Neural crest cell (in vitro differentiated cells): ENCODE measurements around the gene KIF15. TPM values are rescaled to one million over a fixed set of nuclear protein-coding genes. Genes with fewer than 3 reads are reported as not detected.

Source experiments
- DNase-seq: peaks from one replicate; pipeline ENCODE4 v3.0.0; 2021; ENCODE audit warnings: low read depth, mixed read lengths, low spot score
- H3K27ac Mint-ChIP-seq: one replicate; pipeline ENCODE4 v1.8.0; 2021; ENCODE audit warnings: mild to moderate bottlenecking, mixed read lengths; ENCODE audit not compliant: unreplicated experiment
- H3K27me3 Mint-ChIP-seq: 2 replicates; pipeline ENCODE4 v1.8.0; 2021; ENCODE audit warnings: low read depth, mild to moderate bottlenecking, mixed read lengths
- H3K36me3 Mint-ChIP-seq: 2 replicates; pipeline ENCODE4 v1.8.0; 2021; ENCODE audit warnings: low read depth, mild to moderate bottlenecking, mixed read lengths
- H3K4me1 Mint-ChIP-seq: 2 replicates; pipeline ENCODE4 v1.8.0; 2021; ENCODE audit warnings: mixed read lengths
- H3K4me3 Mint-ChIP-seq: one replicate; pipeline ENCODE4 v1.8.0; 2021; ENCODE audit warnings: mild to moderate bottlenecking, mixed read lengths
- H3K9me3 Mint-ChIP-seq: 2 replicates; pipeline ENCODE4 v1.8.0; 2021; ENCODE audit warnings: mixed read lengths
- CTCF ChIP-seq: fragments of 200-600 bp; sonication (generic); conservative IDR thresholded peaks from 2 replicates; pipeline ENCODE4 v1.5.0; 2021; ENCODE audit warnings: antibody characterized with exemption, mild to moderate bottlenecking
- total RNA-seq: library from RNA; stranded (reverse); gene quantifications from 2 replicates; pipeline ENCODE4 v1.2.1, GENCODE V29; 2021

The KIF15 gene
- total RNA-seq, 1 donor from 2014 or later = 51.3 TPM

GRCh38 chr3:44892689-44893088 lies 131.1 kb downstream of the KIF15 start:
- H3K4me1 Mint-ChIP-seq = peaks cover 11% of the 10 kb centered on the region
- no peak for TF ChIP-seq CTCF

DNA sequence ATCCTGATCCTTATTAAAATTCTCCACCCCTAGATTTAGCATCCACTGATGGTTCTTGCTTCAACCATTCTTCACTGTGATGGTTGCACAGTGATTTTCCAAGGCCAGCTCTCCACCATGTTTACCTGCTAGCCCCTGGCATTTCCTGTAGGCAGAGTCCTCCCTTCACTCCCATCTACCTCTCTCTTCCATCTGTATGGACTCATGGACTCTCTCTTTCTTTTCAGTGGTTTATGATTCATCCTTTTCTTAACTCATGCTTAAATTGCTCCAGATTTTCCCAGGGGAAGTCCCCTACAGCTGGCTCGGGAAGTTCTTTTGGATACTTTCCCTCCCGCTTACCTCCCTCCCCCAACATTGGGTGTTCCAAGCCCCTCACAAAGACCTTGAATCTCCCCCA lies 131.5 kb downstream of the KIF15 start:
- no peaks in the 10 kb centered on the region for H3K36me3 Mint-ChIP-seq
- no peaks in the 10 kb centered on the region for H3K9me3 Mint-ChIP-seq
- peaks cover 11% of the 10 kb centered on the region for H3K4me1 Mint-ChIP-seq
- H3K4me3 Mint-ChIP-seq = no peak overlapping the region
- H3K27ac Mint-ChIP-seq = no peak overlapping the region
- DNase-seq = no peak
- peaks cover 2% of the 10 kb centered on the region for H3K27me3 Mint-ChIP-seq
- TF ChIP-seq CTCF = no peak

More at GRCh38 chr3:44892689-44893088, 131.1 kb downstream of the KIF15 start:
- peaks cover 3% of the 10 kb centered on the region for H3K27me3 Mint-ChIP-seq
- no peak overlapping the region for H3K4me3 Mint-ChIP-seq
- no peaks in the 10 kb centered on the region for H3K9me3 Mint-ChIP-seq
- no peak overlapping the region for H3K27ac Mint-ChIP-seq
- H3K36me3 Mint-ChIP-seq = no peaks in the 10 kb centered on the region
- DNase-seq = no peak

GRCh38 chr3:44894485-44894884 lies 132.9 kb downstream of the KIF15 start:
- Mint-ChIP-seq H3K4me3 (no peak overlapping the region), H3K27ac (peak overlapping the region; percentile 75), H3K36me3 (no peaks in the 10 kb centered on the region), H3K27me3 (no peaks in the 10 kb centered on the region), H3K4me1 (peaks cover 18% of the 10 kb centered on the region), H3K9me3 (no peaks in the 10 kb centered on the region)
- DNase-seq = no peak
- no peak for TF ChIP-seq CTCF

- no peak overlapping the region for H3K27ac Mint-ChIP-seq
- H3K27me3 Mint-ChIP-seq = no peaks in the 10 kb centered on the region
- H3K4me3 Mint-ChIP-seq = no peak overlapping the region
- H3K4me1 Mint-ChIP-seq = peaks cover 32% of the 10 kb centered on the region
- no peak for TF ChIP-seq CTCF
- H3K36me3 Mint-ChIP-seq = no peaks in the 10 kb centered on the region
- H3K9me3 Mint-ChIP-seq = no peaks in the 10 kb centered on the region
- DNase-seq = no peak
Measured at GRCh38 chr3:44896440-44896839, 134.8 kb downstream of the KIF15 start.

DNA sequence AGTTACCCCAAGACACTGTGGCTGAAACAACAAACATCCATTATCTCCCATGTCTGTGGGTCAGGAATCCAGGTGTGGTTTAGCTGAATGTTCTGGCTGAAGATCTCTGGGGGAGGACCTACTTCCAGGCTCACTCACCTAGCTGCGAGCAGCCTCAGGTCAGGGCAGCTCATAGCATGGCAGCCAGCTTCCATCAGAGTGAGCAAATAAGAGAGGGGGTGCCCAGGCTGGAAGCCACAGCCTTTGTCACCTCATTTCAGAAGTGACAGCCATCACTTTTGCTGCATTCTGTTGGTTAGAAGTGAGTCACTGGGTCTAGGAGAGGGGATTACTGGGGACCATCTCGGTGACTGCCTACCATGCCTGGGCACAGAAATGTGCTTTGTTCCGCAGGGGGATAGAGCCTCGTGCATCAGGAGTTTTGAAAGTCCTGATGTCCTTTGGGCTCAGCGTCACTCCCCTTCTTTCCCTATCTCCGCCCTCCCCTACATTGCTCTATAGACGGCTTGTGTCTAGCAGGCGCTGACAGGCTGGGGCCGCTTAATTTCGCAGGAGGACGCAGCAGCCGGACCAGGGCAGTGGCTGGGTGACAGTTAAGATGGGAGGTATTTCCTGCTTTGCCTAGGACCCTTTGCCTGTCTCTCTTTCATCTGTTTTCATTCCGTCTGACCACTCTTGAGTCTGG lies 138.2 kb downstream of the KIF15 start:
- Mint-ChIP-seq H3K36me3 (no peaks in the 10 kb centered on the region), H3K4me3 (peak overlapping the region; percentile 32), H3K27ac (peak overlapping the region; percentile 86), H3K27me3 (no peaks in the 10 kb centered on the region), H3K4me1 (peaks cover 31% of the 10 kb centered on the region), H3K9me3 (no peaks in the 10 kb centered on the region)
- TF ChIP-seq CTCF = no peak
- peak; percentile 30 for DNase-seq
